GM12801 (cell line): ENCODE measurements around the gene HRAS.

ENCODE experiments used
- CTCF ChIP-seq: IDR thresholded peaks from one replicate; pipeline ENCODE4 v1.5.1; 2011; ENCODE audit warnings: control low read depth; ENCODE audit not compliant: insufficient read length; ENCODE audit errors: extremely low read depth

The HRAS gene

DNA sequence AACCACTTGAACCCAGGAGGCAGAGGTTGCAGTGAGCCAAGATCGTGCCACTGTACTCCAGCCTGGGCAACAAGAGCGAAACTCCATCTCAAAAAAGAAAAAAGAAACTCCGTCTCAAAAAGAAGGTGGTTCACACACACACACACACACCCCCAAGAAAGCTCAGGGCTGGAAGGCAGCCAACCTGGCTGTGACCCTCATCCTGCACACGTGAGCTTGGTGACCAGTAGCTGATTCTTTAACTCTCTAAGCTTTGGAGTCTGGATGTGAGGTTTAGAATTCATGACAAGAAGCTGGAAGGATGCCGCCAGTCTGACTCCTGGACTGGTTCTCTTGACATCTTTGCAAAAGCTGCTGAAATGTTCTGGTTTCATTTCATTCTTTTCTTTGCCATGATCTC lies 26.4 kb downstream of the HRAS start:
- TF ChIP-seq CTCF, result no peak

DNA sequence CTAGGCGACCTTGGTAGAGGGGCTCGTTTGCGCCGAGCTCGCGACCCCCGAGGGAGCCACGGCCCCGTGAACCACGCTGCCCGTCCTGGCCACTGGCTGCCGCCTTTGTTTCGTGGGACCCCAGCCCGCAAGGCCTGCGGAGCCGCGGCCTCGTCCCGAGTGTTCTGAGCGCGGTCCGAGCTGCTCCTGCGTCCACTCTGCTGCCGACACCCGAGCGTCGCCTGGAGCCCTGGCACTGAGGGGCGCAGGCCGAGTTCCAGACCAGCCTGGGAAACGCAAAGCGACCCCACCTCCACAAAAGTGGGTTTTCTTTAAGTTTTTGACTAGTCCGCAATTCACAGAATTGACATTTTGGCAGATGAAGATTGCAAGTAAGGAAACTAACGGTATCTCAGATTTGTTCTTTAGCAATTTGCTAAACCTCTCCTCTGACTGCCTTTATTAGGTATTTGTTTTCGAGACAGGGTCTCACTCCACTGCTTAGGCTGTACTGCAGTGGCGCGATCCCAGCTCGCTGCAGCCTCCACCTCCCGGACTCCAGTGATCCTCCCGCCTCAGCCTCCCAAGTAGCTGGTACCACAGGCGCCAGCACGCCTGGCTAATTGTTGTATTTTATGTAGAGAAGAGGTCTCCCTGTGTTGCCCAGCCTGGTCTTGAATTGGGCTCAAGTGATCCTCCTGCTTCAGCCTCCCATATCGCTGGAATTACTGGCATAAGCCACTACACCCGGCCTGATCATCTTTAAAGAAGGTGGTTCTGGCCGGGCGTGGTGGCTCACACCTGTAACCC lies 27.5 kb downstream of the HRAS start:
- no peak for TF ChIP-seq CTCF

DNA sequence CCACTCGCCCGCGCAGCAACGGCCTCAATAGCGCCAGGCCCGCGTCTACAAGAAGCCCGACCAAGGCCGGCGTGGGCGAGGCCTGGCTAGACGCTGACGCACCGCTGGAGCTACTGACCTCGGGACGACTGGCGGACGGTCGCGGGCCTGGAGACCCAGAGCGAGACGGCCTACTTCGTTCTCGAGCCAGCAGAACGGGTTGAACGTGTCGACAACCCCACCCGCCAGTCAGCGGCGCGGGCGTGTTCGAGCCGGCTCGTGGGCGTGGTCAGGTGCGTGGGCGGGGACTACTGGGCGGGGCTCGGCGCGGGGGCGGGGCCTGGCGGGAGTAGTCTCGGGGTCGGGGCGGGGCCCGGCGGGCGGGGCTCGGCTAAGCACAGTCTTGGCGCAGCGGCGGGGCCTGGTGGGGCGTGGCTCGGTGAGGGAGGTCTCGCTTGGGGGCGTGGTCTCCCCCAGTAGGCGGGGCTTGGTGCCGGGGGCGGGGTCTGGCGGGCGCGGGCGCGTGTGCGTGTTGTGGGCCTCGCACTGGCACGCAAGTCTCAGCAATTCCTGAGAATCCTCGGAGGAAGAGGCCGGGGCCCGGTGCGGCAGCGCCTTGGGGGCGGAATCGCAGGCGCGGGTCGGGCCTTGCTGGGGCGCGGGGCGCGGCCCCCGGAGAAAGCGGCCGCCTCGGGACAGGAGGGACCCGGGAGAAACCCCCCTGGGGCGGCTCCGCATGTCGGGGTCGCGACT lies 28.2 kb downstream of the HRAS start, which contains the start of gene RNH1:
Gene RNH1, minus strand, starts transcription at position 248 of the 732 bp plus-strand sequence. CDS start 5,080 bp downstream, outside the sequence.
- no peak for TF ChIP-seq CTCF

- no peak for TF ChIP-seq CTCF
These were observed 29.0 kb downstream of the HRAS start for GRCh38 chr11:506238-506994.

- TF ChIP-seq CTCF, result no peak
These were observed 30.4 kb downstream of the HRAS start for GRCh38 chr11:504994-505344.

DNA sequence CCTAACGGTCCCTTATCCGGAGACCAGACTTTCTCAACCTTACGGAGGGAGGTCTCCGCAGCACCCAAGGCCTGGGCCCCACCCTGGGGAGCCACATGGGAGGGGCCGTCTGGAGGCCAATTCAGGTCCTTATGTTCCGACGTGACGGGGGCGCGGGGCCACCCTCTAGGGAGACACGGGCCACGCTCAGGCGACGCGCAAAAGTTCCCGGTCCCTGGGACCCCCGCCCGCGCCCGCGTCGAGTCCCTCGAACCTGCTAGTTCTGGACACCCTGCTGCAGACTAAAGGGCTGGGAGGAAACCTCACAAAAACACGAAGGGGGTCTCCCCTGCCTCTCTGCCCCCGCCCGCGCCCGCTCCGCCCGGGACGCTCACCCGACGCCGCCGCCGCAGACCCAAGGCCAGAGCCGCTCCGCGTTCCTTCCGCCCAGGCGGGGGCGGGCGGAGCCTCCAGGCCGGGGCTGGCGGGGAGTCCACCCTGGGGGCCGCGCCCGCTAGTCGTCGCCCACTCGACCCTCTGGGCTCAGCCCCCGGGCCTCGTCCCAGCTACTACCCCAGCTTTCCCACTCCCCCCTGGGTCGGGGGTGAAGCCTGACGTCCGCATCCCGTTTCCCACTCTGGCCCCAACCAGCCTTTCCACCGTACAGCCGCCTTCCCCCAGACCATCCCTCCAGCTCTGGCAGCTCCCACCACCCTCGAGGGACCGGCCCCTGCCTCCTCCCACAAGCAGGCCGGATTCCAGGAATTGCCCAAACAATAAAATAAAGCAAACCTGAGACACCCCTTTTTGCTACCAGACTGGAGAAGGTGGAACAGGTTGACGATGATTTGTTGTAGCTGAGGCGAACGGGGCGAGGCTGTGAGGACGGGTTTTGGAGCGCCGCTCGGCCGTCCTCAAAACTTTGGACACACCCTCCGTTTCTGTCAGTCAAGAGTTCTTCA lies 31.1 kb downstream of the HRAS start:
- no peak for TF ChIP-seq CTCF
